ENCODE measurements around the gene GEMIN2. TPM values are rescaled to one million over a fixed set of nuclear protein-coding genes. Genes with fewer than 3 reads are reported as not detected.
"Not testable (repeated sequence)": the region's sequence is repeated elsewhere in the genome, so short reads cannot be mapped to it uniquely, and the experiment has no call there.

The GEMIN2 gene
- total RNA-seq, 2 donors from 2014 or later: 35.2 to 41.7 TPM

GRCh38 chr14:39099748-39100147, 14.4 kb upstream of the GEMIN2 start:
- Histone ChIP-seq H3K27ac (ENCODE audit: low read depth, low read length) (no peak overlapping the region), H3K4me3 (ENCODE audit: low read length) (peak overlapping the region; percentile 90)

GRCh38 chr14:39102265-39102968, 11.7 kb upstream of the GEMIN2 start:
- Mint-ChIP-seq H3K9me3 (no peaks in the 10 kb centered on the region), H3K4me3 (peak overlapping the region; percentile 90), H3K27ac (peak overlapping the region; percentile 96), H3K4me1 (peaks cover 19% of the 10 kb centered on the region), H3K27me3 (ENCODE audit: insufficient read depth) (no peaks in the 10 kb centered on the region), H3K36me3 (ENCODE audit: low read depth) (peaks cover 7% of the 10 kb centered on the region)
- no peak for DNase-seq
- H3K9me3 ChIP-seq (ENCODE audit: control insufficient read depth, low read length): no peaks in the 10 kb centered on the region
- TF ChIP-seq CTCF (conservative IDR thresholded peaks at IDR 0.05): no peak
- H3K4me1 ChIP-seq (ENCODE audit: control insufficient read depth, insufficient read depth, low read length): no peaks in the 10 kb centered on the region
- WGBS, 2 experiments (ENCODE audit: insufficient coverage in 1 of 2, insufficient read length in 1 of 2): 3 to 9% methylated on average over 6 to 22 of the region's 23 CpGs
- H3K27me3 ChIP-seq (ENCODE audit: control insufficient read depth, insufficient read depth, low read length, poor library complexity, severe bottlenecking): no peaks in the 10 kb centered on the region
- H3K27ac ChIP-seq (ENCODE audit: low read depth, low read length): peak overlapping the region; percentile 84
- H3K36me3 ChIP-seq (ENCODE audit: control insufficient read depth, insufficient read depth, low read length): peaks cover 10% of the 10 kb centered on the region
- H3K4me3 ChIP-seq (ENCODE audit: low read length): peak overlapping the region; percentile 90
- peak overlapping the region; percentile 92 for H3K9ac ChIP-seq (ENCODE audit: extremely low read depth, low read length, poor library complexity, severe bottlenecking)

More at GRCh38 chr14:39099748-39100147, 14.4 kb upstream of the GEMIN2 start:
- Mint-ChIP-seq H3K9me3 (no peaks in the 10 kb centered on the region), H3K4me1 (peaks cover 21% of the 10 kb centered on the region), H3K36me3 (ENCODE audit: low read depth) (peaks cover 20% of the 10 kb centered on the region), H3K4me3 (peak overlapping the region; percentile 0), H3K27ac (peak overlapping the region; percentile 4), H3K27me3 (ENCODE audit: insufficient read depth) (no peaks in the 10 kb centered on the region)
- H3K27me3 ChIP-seq (ENCODE audit: control insufficient read depth, insufficient read depth, low read length, poor library complexity, severe bottlenecking): no peaks in the 10 kb centered on the region
- H3K9ac ChIP-seq (ENCODE audit: extremely low read depth, low read length, poor library complexity, severe bottlenecking): no peak overlapping the region
- DNase-seq: no peak
- peaks cover 35% of the 10 kb centered on the region for H3K36me3 ChIP-seq (ENCODE audit: control insufficient read depth, insufficient read depth, low read length)
- TF ChIP-seq CTCF (conservative IDR thresholded peaks at IDR 0.05): no peak
- H3K4me1 ChIP-seq (ENCODE audit: control insufficient read depth, insufficient read depth, low read length): no peaks in the 10 kb centered on the region
- no peaks in the 10 kb centered on the region for H3K9me3 ChIP-seq (ENCODE audit: control insufficient read depth, low read length)

GRCh38 chr14:39102969-39103957, 10.9 kb upstream of the GEMIN2 start, which contains the start of gene SEC23A:
TSS of gene SEC23A (minus strand) at chr14:39103235. CDS start at chr14:39096118, 7,117 bp downstream.
- H3K27me3 ChIP-seq (ENCODE audit: control insufficient read depth, insufficient read depth, low read length, poor library complexity, severe bottlenecking): no peaks in the 10 kb centered on the region
- no peaks in the 10 kb centered on the region for H3K9me3 ChIP-seq (ENCODE audit: control insufficient read depth, low read length)
- Mint-ChIP-seq H3K4me3 (peak within 1 kb of the TSS; percentile 90), H3K9me3 (no peaks in the 10 kb centered on the region), H3K27ac (peak within 1 kb of the TSS; percentile 97), H3K27me3 (ENCODE audit: insufficient read depth) (no peaks in the 10 kb centered on the region), H3K36me3 (ENCODE audit: low read depth) (peaks cover 5% of the 10 kb centered on the region), H3K4me1 (peaks cover 19% of the 10 kb centered on the region)
- peak within 1 kb of the TSS; percentile 90 for H3K4me3 ChIP-seq (ENCODE audit: low read length)
- TF ChIP-seq CTCF (conservative IDR thresholded peaks at IDR 0.05): peak; percentile 14
- H3K36me3 ChIP-seq (ENCODE audit: control insufficient read depth, insufficient read depth, low read length): peaks cover 10% of the 10 kb centered on the region
- peak within 1 kb of the TSS; percentile 84 for H3K27ac ChIP-seq (ENCODE audit: low read depth, low read length)
- peak; percentile 98 for DNase-seq
- 1 to 3% methylated on average over 13 to 58 of the region's 58 CpGs for WGBS, 2 experiments (ENCODE audit: insufficient coverage in 1 of 2, insufficient read length in 1 of 2)
- peak within 1 kb of the TSS; percentile 92 for H3K9ac ChIP-seq (ENCODE audit: extremely low read depth, low read length, poor library complexity, severe bottlenecking)
- no peaks in the 10 kb centered on the region for H3K4me1 ChIP-seq (ENCODE audit: control insufficient read depth, insufficient read depth, low read length)

GRCh38 chr14:39104078-39104801, 9.9 kb upstream of the GEMIN2 start:
- not testable (repeated sequence) for DNase-seq; H3K4me1 ChIP-seq (ENCODE audit: control insufficient read depth, insufficient read depth, low read length); H3K36me3 Mint-ChIP-seq (ENCODE audit: low read depth); H3K27ac ChIP-seq (ENCODE audit: low read depth, low read length); H3K9me3 Mint-ChIP-seq; H3K27me3 Mint-ChIP-seq (ENCODE audit: insufficient read depth); H3K27me3 ChIP-seq (ENCODE audit: control insufficient read depth, insufficient read depth, low read length, poor library complexity, severe bottlenecking); H3K9me3 ChIP-seq (ENCODE audit: control insufficient read depth, low read length); H3K36me3 ChIP-seq (ENCODE audit: control insufficient read depth, insufficient read depth, low read length)
- H3K4me3 Mint-ChIP-seq: peak overlapping the region; percentile 90
- H3K27ac Mint-ChIP-seq: peak overlapping the region; percentile 97
- peaks cover 19% of the 10 kb centered on the region for H3K4me1 Mint-ChIP-seq
- WGBS, 2 experiments (ENCODE audit: insufficient coverage in 1 of 2, insufficient read length in 1 of 2): 95 to 98% methylated on average over 14 to 17 of the region's 17 CpGs
- peak overlapping the region; percentile 92 for H3K9ac ChIP-seq (ENCODE audit: extremely low read depth, low read length, poor library complexity, severe bottlenecking)
- peak overlapping the region; percentile 90 for H3K4me3 ChIP-seq (ENCODE audit: low read length)
